Upper lobe of left lung (tissue), 6 donors: ENCODE data around the gene DDAH1. TPM values are rescaled to one million over a fixed set of nuclear protein-coding genes. Genes with fewer than 3 reads are reported as not detected.
A peak's percentile ranks its signal among the peaks of the same experiment; 100 is the strongest.

Experiments
- ATAC-seq, 2 donors: fragments of 200-7000 bp; cut with Tn5 transposase; one replicate each; pipeline ENCODE4 v1.9.1; 2022; ENCODE audit warnings: mild to moderate bottlenecking in 2 of 2, moderate library complexity in 2 of 2; ENCODE audit not compliant: low FRiP score in 2 of 2
- DNase-seq, 2 donors: peaks; one replicate each; pipeline ENCODE4 v3.0.0-alpha.2; 2019 to 2020
- H3K27ac ChIP-seq, 4 donors: fragments of 200-600 bp; sonication (generic); one replicate each; pipeline ENCODE4 v1.5.1; 2016 to 2019
- H3K27me3 ChIP-seq, 4 donors: fragments of 200-600 bp; sonication (generic); one replicate each; pipeline ENCODE4 v1.5.1; 2017 to 2019
- H3K36me3 ChIP-seq, 4 donors: fragments of 200-600 bp; sonication (generic); one replicate each; pipeline ENCODE4 v1.5.1; 2016 to 2019
- H3K4me1 ChIP-seq, 4 donors: fragments of 200-600 bp; sonication (generic); one replicate each; pipeline ENCODE4 v1.5.1; 2018 to 2019
- H3K4me3 ChIP-seq, 4 donors: fragments of 200-600 bp; sonication (generic); one replicate each; pipeline ENCODE4 v1.5.1; 2017 to 2019; ENCODE audit warnings: mild to moderate bottlenecking in 2 of 4, moderate library complexity in 1 of 4
- H3K9me3 ChIP-seq, 4 donors: fragments of 200-600 bp; sonication (generic); one replicate each; pipeline ENCODE4 v1.5.1; 2018 to 2019
- CTCF ChIP-seq, 6 experiments: fragments of 450-650 bp in 4 of 6; fragments of 200-600 bp in 2 of 6; sonication (generic) in 2 of 6; IDR thresholded peaks; one replicate each; pipeline ENCODE4 v1.5.1; 2016 to 2019; ENCODE audit warnings: antibody characterized with exemption in 6 of 6
- EP300 ChIP-seq, 4 donors: sonication (generic); formaldehyde crosslinking; IDR thresholded peaks; one replicate each; pipeline ENCODE4 v1.5.1; 2017; ENCODE audit warnings: antibody characterized with exemption in 4 of 4, control low read depth in 2 of 4
- POLR2A ChIP-seq, 4 donors: fragments of 450-650 bp; IDR thresholded peaks; one replicate each; pipeline ENCODE4 v1.5.1; 2016 to 2017; ENCODE audit warnings: antibody characterized with exemption in 4 of 4, mild to moderate bottlenecking in 2 of 4
- POLR2AphosphoS5 ChIP-seq, 2 donors: sonication (generic); formaldehyde crosslinking; IDR thresholded peaks; one replicate each; pipeline ENCODE4 v1.5.1; 2017; ENCODE audit warnings: antibody characterized with exemption in 2 of 2
- WGBS, 2 donors: methylation state at CpG; one replicate each; pipeline ENCODE4 v1.1.5; 2017 to 2018; 5-methylcytosine and 5-hydroxymethylcytosine counted together
- total RNA-seq, 6 donors: library from RNA; depleted of rRNA in 4 of 6; stranded (reverse); fragments of >200 nt in 4 of 6; gene quantifications; one replicate each; pipeline versions ENCODE4 v1.1.0 to v1.2.1, GENCODE V29; 2016 to 2021
- donor health status: DM: no; HTN: no; CAD: no; lungs with moderate emphysema.
- donor health status: DM: no; HTN: yes; CAD: no; lungs with severe emphysema.

Gene DDAH1
- total RNA-seq, 6 donors from 2014 or later: 24.1 to 78.8 (median 52.6) TPM

GRCh38 chr1:85343612-85344255 is 121.2 kb downstream of the DDAH1 start:
- Histone ChIP-seq H3K27me3 (no peaks in the 10 kb centered on the region), H3K4me3 (no peak overlapping the region), H3K27ac (peak overlapping the region in 2 of 4 donors; percentile 21 to 43), H3K9me3 (no peaks in the 10 kb centered on the region), H3K36me3 (no peaks in the 10 kb centered on the region), H3K4me1 (peaks cover 0 to 5% (median 0%) of the 10 kb centered on the region in 4 donors)
- ATAC-seq: no peak
- no peak for DNase-seq
- TF ChIP-seq CTCF (IDR thresholded peaks at IDR 0.05) (no peak), EP300 (IDR thresholded peaks at IDR 0.05) (no peak), POLR2AphosphoS5 (IDR thresholded peaks at IDR 0.05) (no peak), POLR2A (IDR thresholded peaks at IDR 0.05) (no peak)
- WGBS, 2 donors: 23 to 40% methylated on average over 1 of the region's 1 CpG

GRCh38 chr1:85343213-85343611 is 121.7 kb downstream of the DDAH1 start:
- Histone ChIP-seq H3K36me3 (no peaks in the 10 kb centered on the region), H3K9me3 (no peaks in the 10 kb centered on the region), H3K4me3 (no peak overlapping the region), H3K4me1 (peaks cover 0 to 5% (median 0%) of the 10 kb centered on the region in 4 donors), H3K27me3 (no peaks in the 10 kb centered on the region), H3K27ac (peak overlapping the region in 2 of 4 donors; percentile 21 to 43)
- ATAC-seq (no peak), DNase-seq (no peak)
- TF ChIP-seq POLR2A (IDR thresholded peaks at IDR 0.05): no peak
- TF ChIP-seq CTCF (IDR thresholded peaks at IDR 0.05): no peak
- no peak for TF ChIP-seq EP300 (IDR thresholded peaks at IDR 0.05)
- no peak for TF ChIP-seq POLR2AphosphoS5 (IDR thresholded peaks at IDR 0.05)
- WGBS, 2 donors: 67 to 70% methylated on average over 1 of the region's 1 CpG

- no peak for DNase-seq
- H3K27ac ChIP-seq: no peak overlapping the region
These were observed 122.8 kb downstream of the DDAH1 start for GRCh38 chr1:85342207-85342606.

GRCh38 chr1:85340427-85340826 is 124.5 kb downstream of the DDAH1 start:
- DNase-seq: no peak
- H3K36me3 ChIP-seq: no peaks in the 10 kb centered on the region
- WGBS, 2 donors: 76 to 84% methylated on average over 3 of the region's 3 CpGs

More at GRCh38 chr1:85342207-85342606, 122.8 kb downstream of the DDAH1 start:
- H3K36me3 ChIP-seq: no peaks in the 10 kb centered on the region
- no peak for ATAC-seq
- H3K27me3 ChIP-seq: no peaks in the 10 kb centered on the region
- H3K9me3 ChIP-seq: no peaks in the 10 kb centered on the region
- H3K4me1 ChIP-seq: peaks cover 0 to 5% (median 0%) of the 10 kb centered on the region in 4 donors
- TF ChIP-seq POLR2AphosphoS5 (IDR thresholded peaks at IDR 0.05): no peak
- TF ChIP-seq POLR2A (IDR thresholded peaks at IDR 0.05): no peak
- TF ChIP-seq EP300 (IDR thresholded peaks at IDR 0.05): no peak
- no peak for TF ChIP-seq CTCF (IDR thresholded peaks at IDR 0.05)
- no peak overlapping the region for H3K4me3 ChIP-seq

More at GRCh38 chr1:85340427-85340826, 124.5 kb downstream of the DDAH1 start:
- no peak for ATAC-seq
- no peak overlapping the region for H3K4me3 ChIP-seq
- no peaks in the 10 kb centered on the region for H3K27me3 ChIP-seq
- TF ChIP-seq POLR2AphosphoS5 (IDR thresholded peaks at IDR 0.05): no peak
- no peak for TF ChIP-seq EP300 (IDR thresholded peaks at IDR 0.05)
- TF ChIP-seq POLR2A (IDR thresholded peaks at IDR 0.05): no peak
- no peak for TF ChIP-seq CTCF (IDR thresholded peaks at IDR 0.05)
- H3K9me3 ChIP-seq: no peaks in the 10 kb centered on the region
- H3K4me1 ChIP-seq: peaks cover 0 to 5% (median 0%) of the 10 kb centered on the region in 4 donors
- no peak overlapping the region for H3K27ac ChIP-seq
